Adrenal gland (tissue), 5 donors: ENCODE results near the gene SRR.

Source experiments
- POLR2A ChIP-seq, 2 donors: fragments of 450-650 bp; IDR thresholded peaks; one replicate each; pipeline ENCODE4 v1.6.1; 2017; ENCODE audit warnings: antibody characterized with exemption in 2 of 2, mild to moderate bottlenecking in 2 of 2, moderate library complexity in 1 of 2
- TF ChIP-seq, protein P1 (sequence below), 6 experiments: fragments of 450-650 bp in 4 of 6; fragments of 200-600 bp in 2 of 6; sonication (generic) in 1 of 6; IDR thresholded peaks; 1 replicate in 5 of 6; 2 replicates in 1 of 6; pipeline versions ENCODE4 v1.5.1 to v1.8.0; 2016 to 2021; ENCODE audit warnings: antibody characterized with exemption in 6 of 6, mild to moderate bottlenecking in 2 of 6, moderate library complexity in 1 of 6
- donor health status: DM: no; HTN: no; CAD: no.

DNA sequence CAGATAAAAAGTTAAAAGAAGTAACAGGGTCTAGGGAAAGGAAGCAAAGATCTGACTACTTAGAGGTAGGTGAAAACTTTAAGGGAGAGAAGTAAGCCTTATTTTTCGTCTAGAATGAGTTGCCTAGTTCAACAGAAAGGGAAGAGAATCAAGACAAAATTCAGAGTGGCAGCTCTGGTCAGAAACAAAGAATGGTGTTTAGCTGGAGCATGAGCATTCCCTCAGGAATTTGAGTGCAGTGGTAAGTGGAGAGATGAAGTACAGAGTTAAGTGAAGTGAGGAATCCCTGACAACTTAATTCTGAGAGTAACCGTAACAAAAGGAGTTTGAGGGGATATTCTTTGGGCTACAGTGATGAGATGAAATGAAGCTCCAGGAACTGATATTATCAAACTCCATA, 11.7 kb upstream of the SRR start:
- TF ChIP-seq, protein P1, sequence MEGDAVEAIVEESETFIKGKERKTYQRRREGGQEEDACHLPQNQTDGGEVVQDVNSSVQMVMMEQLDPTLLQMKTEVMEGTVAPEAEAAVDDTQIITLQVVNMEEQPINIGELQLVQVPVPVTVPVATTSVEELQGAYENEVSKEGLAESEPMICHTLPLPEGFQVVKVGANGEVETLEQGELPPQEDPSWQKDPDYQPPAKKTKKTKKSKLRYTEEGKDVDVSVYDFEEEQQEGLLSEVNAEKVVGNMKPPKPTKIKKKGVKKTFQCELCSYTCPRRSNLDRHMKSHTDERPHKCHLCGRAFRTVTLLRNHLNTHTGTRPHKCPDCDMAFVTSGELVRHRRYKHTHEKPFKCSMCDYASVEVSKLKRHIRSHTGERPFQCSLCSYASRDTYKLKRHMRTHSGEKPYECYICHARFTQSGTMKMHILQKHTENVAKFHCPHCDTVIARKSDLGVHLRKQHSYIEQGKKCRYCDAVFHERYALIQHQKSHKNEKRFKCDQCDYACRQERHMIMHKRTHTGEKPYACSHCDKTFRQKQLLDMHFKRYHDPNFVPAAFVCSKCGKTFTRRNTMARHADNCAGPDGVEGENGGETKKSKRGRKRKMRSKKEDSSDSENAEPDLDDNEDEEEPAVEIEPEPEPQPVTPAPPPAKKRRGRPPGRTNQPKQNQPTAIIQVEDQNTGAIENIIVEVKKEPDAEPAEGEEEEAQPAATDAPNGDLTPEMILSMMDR (IDR thresholded peaks at IDR 0.05), result no peak
- TF ChIP-seq POLR2A (IDR thresholded peaks at IDR 0.05), result no peak
